Embryonic facial prominence (tissue), 1 donor: ENCODE results near the gene UBE2Q2.
"Not testable (repeated sequence)": the region's sequence is repeated elsewhere in the genome, so short reads cannot be mapped to it uniquely, and the experiment has no call there.

Experiments used
- DNase-seq: peaks from one replicate; pipeline ENCODE4 v3.0.0-alpha.2; 2016; ENCODE audit errors: extremely low spot score

UBE2Q2 gene

DNA sequence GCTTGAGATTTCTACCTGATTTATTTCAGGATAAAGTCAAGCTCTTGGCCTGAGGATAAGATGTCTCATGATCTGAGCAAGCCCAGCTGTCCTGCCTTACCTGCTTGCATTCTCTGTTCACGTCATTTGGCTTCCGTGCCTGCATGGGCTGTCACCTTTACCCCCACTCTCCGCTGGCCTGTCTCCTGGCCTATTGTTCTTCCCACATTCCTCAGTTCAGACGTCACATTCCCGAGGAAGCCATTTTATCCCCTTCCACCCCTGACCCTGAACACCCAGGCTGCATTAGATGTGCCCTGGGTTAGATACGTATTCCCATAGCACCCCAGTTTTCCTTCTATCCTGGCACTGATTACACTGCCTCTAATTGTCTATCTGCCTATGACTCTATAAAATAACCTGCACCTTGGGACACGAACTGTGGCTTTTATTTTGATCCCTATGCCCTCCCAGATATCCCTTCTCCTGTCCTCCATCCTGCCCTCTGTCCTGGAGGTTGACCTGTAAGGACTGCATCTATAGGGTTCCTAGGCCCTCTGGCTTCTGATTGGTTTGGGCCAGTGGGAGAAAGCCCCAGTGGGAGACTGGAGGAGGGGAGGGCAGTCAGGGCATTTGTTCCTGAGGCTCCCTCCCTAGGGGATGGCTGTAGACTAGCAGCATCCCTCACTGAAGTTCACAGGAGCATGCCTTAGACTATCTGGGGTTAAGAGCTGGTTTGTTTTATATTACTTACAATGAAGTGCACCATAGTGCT is 19.2 kb upstream of the UBE2Q2 start:
- no peak for DNase-seq

DNA sequence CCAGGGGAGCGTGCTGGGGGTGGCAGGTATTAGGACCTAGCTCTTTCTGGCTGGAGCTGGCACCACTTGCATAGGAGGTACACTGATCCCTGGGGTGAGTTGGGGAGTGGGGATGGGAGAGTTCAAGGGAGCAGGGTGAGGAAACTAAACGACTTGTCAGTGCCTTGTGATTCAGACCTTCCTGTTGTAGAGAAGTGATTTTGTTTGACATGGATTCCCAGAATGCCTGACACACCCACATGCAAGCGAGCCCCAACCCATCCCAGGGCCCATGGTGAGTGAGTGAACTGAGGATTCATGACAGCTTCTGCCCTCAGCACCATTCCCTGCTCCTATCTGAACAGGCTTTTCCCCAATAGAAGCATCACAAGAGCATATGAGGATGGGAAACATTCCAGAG is 15.6 kb upstream of the UBE2Q2 start:
- no peak for DNase-seq

GRCh38 chr15:75828429-75828828 is 14.8 kb upstream of the UBE2Q2 start:
- DNase-seq: no peak

DNA sequence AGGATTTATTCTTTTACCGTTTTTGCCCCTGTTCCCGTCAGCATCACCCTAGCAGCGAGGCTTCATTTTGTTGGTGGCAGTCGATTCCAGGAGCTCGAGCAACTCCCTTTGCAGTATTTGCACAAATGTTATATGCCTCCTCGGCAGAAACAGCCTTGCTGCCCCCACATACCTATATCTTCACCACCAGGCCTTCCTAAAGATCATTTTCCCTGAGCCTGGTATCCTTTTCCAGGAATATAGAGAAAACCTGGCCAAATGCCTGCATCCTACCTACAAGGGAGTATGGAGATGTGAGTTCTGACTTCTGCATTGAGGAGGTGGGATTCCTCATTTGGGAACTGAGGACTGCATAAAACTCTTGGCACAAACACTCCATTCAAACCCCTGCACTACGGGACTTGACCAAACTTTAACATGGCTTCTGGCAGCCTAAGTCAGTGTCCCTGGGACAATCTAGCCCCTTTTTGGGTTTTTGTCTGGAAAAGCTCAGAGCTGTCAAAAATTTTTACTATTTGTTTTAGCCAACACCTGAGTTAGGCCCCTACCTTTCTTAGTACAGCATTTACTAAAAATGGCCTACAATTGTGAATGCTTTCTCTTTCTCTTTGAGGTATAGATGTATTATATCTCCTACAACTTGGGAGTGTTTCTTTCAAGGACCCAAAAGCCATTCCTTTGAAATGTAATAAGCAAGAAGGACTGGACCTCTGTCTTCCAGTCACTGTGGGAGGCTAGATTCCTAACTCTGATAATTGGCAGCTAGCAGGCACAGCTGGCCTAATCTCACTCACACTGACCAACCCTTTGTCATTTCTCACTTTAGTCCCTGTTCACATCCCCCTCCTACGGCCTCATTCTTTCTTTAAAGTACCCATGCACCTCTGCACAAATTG is 12.1 kb upstream of the UBE2Q2 start:
- DNase-seq: no peak

DNA sequence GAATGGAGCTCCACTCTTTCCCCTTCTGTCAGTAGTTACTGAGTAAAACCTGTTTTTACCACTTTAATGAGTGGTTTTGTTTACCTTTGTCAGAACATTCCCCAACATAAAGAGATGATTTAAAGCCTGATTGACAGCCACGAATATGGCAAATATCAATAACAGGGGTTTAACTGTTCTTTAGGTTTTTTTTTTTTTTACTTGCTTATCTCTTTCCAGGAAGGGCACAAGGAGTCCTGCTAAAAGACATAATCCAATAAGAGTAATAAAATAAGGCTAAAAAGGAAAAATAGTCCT is 11.5 kb upstream of the UBE2Q2 start:
- no peak for DNase-seq

GRCh38 chr15:75832114-75832513 is 11.1 kb upstream of the UBE2Q2 start:
- no peak for DNase-seq

DNA sequence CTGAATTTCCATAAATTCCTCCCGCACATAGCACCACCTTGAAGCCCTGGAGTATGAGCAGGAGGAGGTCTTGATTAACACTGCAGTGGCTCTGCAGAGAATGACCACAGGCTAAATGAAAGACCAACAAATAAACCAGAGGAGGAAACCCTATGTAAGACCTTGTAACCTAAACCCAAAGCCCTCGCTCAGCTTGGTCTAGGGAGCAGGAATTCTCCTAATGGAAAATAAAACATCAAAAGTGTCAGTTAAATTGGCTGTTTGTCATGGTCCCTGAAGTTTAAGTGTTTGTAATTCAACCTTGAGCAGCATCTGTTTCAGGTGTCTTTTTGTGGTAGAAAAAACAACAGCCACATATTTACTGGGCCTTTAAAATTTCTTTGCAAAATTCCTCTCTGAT is 9.2 kb upstream of the UBE2Q2 start:
- DNase-seq: no peak

DNA sequence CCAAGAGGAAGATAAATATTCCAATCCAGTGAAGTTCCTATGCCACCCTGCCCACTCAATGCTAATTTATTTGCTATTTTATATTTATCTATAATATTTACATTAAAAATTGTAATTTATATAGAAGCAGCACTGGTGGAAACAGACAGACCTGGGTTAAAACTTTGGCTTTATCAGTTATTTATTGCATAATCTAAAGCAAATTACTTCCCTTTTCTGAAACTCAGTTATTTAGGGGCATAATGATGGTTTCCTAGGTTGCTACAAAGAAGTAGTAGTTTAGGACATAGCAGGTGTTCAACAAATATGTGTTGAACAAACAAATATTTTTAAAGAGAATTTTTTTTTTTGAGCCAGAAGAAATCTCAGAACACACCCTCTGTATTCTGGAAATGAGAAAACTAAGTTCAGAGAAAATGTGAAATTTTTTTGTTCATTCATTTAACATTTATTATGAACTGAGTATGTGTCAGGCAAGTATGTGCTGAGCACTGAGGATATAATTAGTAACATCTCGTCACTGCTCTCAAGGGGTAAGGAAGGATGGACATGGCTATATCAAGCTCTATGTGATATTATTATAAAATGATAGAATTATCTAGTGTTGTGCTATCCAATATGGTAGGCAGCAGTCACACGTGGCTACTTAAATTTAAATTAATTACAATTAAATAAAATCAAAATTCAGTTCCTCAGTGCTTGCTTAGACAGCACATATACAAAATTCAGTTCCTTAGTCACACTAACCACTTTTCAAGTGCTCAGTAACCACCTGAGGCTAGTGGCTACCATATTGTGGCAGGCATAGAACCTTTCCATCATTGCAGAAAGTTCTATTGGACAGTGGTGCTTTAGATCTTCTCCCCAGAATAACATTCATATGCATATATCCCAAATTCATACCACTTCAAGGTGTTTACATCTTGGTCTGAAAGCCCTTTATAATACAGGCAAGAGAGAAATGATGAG is 7.0 kb upstream of the UBE2Q2 start:
- DNase-seq: no peak

GRCh38 chr15:75836959-75837334 is 6.3 kb upstream of the UBE2Q2 start:
- DNase-seq: no peak

DNA sequence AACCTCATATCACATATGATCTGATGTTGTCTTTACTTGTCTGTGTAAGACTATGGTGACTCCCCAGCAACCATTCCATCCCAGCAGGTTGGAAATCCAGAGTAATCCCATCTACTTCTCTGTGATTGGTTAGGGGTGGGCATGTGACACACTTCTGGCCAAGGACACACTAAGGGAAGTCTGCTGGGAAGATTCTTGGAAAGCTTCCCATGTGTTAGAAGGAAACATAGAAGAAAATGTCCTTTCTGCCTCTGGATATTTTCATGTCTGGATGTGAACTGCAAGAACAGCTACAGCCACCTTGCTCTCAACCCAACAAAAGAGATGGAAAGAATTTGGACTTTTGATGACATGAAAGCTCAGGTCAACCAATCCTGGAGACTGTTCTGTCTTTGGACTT is 2.6 kb upstream of the UBE2Q2 start:
- no peak for DNase-seq

DNA sequence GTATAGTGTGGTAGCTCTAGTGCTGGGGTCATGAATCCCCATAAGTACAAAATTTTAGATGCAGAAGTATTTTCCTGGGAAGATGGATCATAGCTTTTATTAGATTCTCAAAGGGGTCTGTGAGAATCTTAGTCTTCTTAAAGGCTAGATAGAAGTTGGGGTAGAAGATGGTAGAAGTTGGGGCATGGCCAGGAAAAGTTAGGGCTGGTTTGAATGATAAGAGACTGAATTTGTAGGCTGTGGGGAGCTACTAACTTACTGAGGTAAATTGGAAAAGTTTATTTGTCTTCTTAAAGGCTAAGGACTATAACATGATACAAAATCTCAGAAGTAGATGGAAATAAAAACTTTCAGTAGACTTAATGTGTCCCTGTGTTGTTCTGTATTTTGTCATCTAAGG is 1.6 kb upstream of the UBE2Q2 start:
- DNase-seq: no peak

DNA sequence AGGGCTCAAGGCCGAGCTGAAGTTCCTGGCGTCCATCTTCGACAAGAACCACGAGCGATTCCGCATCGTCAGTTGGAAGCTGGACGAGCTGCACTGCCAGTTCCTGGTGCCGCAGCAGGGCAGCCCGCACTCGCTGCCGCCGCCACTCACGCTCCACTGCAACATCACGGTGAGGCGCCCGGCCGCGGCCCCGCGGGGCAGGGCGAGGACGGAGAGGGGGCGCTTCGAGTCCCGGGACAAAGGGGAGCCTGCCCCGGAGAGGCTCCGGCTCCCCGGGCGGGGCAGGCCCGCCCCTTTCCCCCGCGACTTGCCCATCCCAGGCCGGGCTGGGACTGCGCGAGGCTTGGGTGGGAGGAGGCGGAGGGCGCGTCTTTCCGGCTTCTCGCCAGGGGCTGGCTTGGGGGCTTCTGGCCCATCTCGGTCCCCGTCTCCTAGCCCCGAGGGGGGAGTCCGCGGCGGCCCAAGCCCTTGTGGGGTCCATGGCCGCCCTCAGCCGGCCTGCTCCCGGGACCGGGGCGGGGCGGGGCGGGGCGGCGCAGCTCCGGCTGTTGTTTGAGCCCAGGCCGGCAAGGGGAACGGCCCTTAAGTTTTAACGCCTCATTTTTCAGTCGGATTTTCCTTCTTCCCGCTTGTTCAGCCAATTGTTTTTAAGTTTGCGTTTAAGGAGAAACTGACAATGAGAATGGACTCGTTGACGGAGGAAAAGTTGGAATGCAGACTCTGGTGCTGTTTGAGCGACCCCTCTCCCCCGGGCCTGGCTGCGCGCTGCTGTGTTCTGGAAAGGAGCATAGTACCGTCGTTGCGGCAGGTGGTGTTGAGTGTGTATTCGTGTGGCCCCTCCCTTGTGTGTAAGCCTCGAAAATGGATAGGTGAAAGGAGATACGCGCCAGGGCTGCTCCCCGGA is 683 bp downstream of the UBE2Q2 start:
- no peak for DNase-seq

DNA sequence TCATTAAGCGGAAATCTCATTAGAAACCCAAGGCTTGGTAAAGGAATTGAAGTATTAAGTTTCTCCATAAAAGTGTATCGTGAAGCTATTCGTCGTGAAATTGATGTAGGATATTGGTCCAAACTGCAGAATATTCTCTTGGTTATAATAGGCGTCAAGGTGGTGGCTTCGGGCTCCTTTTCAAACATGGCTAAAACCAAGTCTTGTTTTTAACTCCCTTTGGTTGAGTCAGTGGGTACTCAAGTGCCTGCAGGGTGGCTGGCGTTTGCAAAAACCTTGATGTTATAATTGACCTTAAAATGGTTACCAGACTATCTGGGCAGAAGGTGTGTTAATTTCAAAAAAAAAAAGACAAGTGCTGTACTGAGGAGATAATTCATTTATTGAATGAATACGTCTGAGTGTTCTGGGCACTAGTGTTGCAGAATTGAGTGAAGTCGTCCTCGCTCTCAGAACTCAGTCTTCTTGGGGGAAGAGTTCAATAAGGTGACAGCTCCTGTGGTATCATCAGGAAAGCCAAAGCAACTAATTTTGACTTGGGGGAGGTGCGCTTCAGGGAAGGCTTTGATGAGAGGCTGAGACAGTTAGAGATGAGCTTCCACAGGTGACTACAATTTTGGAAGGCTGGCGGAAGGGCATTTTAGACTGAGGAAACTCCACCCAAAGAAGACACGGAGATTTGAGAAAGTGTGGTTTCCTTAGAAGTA is 1.5 kb downstream of the UBE2Q2 start:
- no peak for DNase-seq

DNA sequence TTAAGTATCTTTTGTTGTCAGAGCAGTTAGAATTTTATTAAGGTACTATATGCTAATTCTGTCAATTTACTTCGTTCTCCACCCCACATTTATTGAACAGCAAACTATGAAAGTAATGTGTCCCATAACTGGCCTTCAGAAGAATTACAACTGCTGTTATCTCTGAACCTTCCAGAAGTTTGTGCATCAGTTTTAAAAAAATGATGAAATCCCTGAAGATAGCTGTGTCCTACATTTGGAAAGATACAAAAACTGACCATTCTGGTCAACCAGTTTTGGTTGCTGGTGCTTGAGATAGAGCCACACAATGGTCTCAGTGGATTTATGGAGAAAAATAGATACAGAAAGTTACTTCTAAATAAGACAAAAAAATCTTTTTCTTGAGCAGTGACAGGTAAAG is 5.9 kb downstream of the UBE2Q2 start:
- no peak for DNase-seq

GRCh38 chr15:75850708-75851107 is 7.5 kb downstream of the UBE2Q2 start:
- DNase-seq: no peak

DNA sequence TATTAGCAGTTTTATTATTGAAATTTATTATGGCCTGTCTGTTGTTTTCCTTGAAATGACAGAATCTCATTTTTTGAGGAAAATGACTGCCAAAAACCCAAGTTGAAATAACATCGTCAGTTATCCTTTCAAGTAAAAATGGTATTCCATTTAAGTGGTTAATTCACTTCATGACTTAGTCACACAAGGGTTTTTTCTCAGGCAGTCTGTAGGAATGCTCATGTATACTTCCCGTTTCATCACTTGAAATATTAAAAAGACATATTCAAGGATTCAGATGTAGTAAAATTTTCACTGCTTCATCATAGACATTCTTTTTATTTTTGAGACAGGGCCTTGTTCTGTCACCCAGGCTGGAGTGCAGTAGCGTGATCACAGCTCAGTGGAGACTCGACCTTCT is 8.3 kb downstream of the UBE2Q2 start:
- not testable (repeated sequence) for DNase-seq

DNA sequence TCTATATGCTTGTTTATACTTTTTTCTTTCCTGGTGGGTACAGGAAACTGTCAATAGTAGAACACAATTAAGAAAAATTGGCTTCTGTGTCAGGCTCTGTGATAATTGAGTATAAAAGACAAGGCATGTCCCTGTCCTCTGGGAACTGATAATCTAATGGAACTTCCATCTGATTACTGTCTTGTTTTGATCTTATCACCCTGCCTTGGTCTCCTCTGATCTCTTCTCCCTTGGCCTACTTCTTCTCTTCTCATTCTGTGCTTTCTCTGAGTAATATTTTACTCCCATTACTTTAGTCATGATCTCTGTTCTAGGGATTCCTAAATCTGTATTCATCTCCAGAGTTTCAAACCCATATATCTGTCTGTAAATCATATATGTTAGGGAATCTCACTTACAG is 14.6 kb downstream of the UBE2Q2 start:
- DNase-seq: no peak

- DNase-seq: no peak
Measured at GRCh38 chr15:75861750-75862402, 18.6 kb downstream of the UBE2Q2 start.

DNA sequence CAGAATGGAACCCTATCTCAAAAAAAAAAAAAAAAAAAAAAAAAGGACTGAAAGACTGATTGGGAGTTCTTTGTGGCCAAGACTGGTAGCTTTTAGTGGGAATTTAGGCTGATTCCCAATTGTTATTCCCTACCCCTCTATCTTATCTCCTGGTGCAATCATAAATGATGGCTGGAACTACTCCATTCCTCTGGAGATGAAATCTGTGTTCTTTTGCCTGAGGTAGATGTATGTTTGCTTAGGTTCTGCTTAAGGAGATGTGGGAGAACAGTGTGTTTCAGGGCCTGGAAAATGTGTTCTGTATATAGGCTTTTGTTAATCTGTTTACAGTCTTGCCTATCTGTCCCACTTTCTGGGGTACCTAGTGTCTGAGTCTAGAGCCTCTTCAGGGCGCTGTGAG is 19.5 kb downstream of the UBE2Q2 start:
- DNase-seq: no peak
